ENCODE data around the gene COL5A1. TPM values are rescaled to one million over a fixed set of nuclear protein-coding genes. Genes with fewer than 3 reads are reported as not detected.

The COL5A1 gene
- total RNA-seq, 1 donor = 801 TPM

DNA sequence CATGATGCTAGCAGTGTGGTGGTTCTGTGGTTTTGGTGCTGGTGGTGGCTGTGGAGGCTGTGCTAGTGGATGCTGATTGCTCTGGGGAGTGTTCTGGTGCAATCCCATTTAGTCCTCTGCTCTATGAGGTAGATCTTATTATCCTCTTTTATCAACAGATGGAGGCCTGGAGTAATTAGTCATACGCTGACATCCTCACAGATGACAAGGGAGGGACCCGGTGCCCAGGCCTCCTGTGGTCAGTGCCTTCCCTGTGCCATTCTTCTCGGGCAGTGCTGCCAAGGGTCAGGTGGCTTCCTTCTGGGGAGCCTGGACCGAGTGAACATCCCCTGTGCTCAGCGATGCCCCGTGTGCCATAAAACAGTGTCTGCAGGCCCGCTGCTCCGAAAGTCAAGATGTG lies 74.5 kb downstream of the COL5A1 start:
- Histone ChIP-seq H4K20me1 (ENCODE audit: insufficient read depth, low read length) (peaks cover 87% of the 10 kb centered on the region), H3K27ac (ENCODE audit: low read depth, low read length) (no peak overlapping the region), H2AFZ (ENCODE audit: low read length) (no peak overlapping the region), H3K4me1 (ENCODE audit: insufficient read depth, low read length) (peaks cover 3% of the 10 kb centered on the region), H3K36me3 (ENCODE audit: insufficient read depth, low read length) (peaks cover 81% of the 10 kb centered on the region), H3K4me2 (ENCODE audit: insufficient read depth, low read length) (no peak overlapping the region), H3K4me3 (ENCODE audit: insufficient read depth, low read length) (no peak overlapping the region), H3K79me2 (ENCODE audit: insufficient read depth, low read length) (peaks cover 98% of the 10 kb centered on the region), H3K27me3 (ENCODE audit: insufficient read depth, low read length) (no peaks in the 10 kb centered on the region), H3K9me3 (ENCODE audit: low read depth, low read length) (no peaks in the 10 kb centered on the region)
- no peak for TF ChIP-seq CTCF (IDR thresholded peaks at IDR 0.05; ENCODE audit: extremely low read depth, low read depth, low read length)
- no peak for DNase-seq (ENCODE audit: insufficient read length, low spot score, missing footprints)

GRCh38 chr9:134717056-134717455 lies 75.5 kb downstream of the COL5A1 start:
- no peaks in the 10 kb centered on the region for H3K27me3 ChIP-seq (ENCODE audit: insufficient read depth, low read length)
- peaks cover 84% of the 10 kb centered on the region for H3K36me3 ChIP-seq (ENCODE audit: insufficient read depth, low read length)
- no peak overlapping the region for H3K27ac ChIP-seq (ENCODE audit: low read depth, low read length)
- H3K4me2 ChIP-seq (ENCODE audit: insufficient read depth, low read length) = no peak overlapping the region
- peaks cover 3% of the 10 kb centered on the region for H3K4me1 ChIP-seq (ENCODE audit: insufficient read depth, low read length)
- H4K20me1 ChIP-seq (ENCODE audit: insufficient read depth, low read length) = peaks cover 90% of the 10 kb centered on the region
- no peaks in the 10 kb centered on the region for H3K9me3 ChIP-seq (ENCODE audit: low read depth, low read length)
- H3K4me3 ChIP-seq (ENCODE audit: insufficient read depth, low read length) = no peak overlapping the region
- no peak for TF ChIP-seq CTCF (IDR thresholded peaks at IDR 0.05; ENCODE audit: extremely low read depth, low read depth, low read length)
- H3K79me2 ChIP-seq (ENCODE audit: insufficient read depth, low read length) = peaks cover 98% of the 10 kb centered on the region
- no peak overlapping the region for H2AFZ ChIP-seq (ENCODE audit: low read length)
- no peak for DNase-seq (ENCODE audit: insufficient read length, low spot score, missing footprints)

DNA sequence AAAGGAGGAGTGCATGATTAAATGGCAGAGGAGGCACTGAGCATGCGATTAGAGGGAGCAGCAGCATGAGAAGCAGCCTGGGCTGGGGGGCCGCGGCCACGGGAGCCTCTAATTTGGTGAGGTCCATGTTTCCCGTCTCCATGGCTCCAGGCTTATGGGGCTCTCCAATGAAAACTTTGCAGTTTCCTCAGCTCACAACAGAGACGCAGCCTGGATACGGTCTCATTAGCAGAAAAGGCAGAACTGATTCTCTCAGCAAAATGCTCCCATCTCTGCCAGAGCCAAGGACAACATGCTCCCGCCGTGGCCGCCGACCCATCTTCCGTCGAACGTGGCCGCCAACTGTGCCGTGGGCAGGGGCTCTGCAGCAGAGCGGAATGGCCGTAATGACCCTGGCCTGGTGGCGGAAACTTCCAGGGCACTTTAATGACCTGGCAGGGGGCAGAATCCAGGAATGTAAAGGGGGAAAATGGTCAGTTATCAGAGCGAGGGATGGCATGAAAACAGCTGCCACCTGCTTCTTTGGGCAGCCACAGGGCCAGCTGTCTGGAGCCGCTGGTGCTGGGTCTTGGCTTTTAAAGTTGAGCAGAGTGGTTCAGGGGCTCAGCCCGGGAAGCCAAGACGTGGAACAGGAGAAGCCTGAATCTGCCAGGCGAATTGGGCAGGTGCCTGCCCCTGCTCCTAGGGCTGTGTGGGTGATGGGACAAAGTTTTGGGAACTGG lies 76.5 kb downstream of the COL5A1 start:
- DNase-seq (ENCODE audit: insufficient read length, low spot score, missing footprints) = no peak
- H3K4me1 ChIP-seq (ENCODE audit: insufficient read depth, low read length) = peaks cover 3% of the 10 kb centered on the region
- H3K36me3 ChIP-seq (ENCODE audit: insufficient read depth, low read length) = peaks cover 87% of the 10 kb centered on the region
- H3K9me3 ChIP-seq (ENCODE audit: low read depth, low read length) = no peaks in the 10 kb centered on the region
- H3K27me3 ChIP-seq (ENCODE audit: insufficient read depth, low read length) = no peaks in the 10 kb centered on the region
- no peak for TF ChIP-seq CTCF (IDR thresholded peaks at IDR 0.05; ENCODE audit: extremely low read depth, low read depth, low read length)
- H3K4me2 ChIP-seq (ENCODE audit: insufficient read depth, low read length) = no peak overlapping the region
- H3K27ac ChIP-seq (ENCODE audit: low read depth, low read length) = no peak overlapping the region
- H3K79me2 ChIP-seq (ENCODE audit: insufficient read depth, low read length) = peaks cover 99% of the 10 kb centered on the region
- H2AFZ ChIP-seq (ENCODE audit: low read length) = no peak overlapping the region
- no peak overlapping the region for H3K4me3 ChIP-seq (ENCODE audit: insufficient read depth, low read length)
- peaks cover 95% of the 10 kb centered on the region for H4K20me1 ChIP-seq (ENCODE audit: insufficient read depth, low read length)

GRCh38 chr9:134719331-134719730 lies 77.7 kb downstream of the COL5A1 start:
- peaks cover 88% of the 10 kb centered on the region for H3K36me3 ChIP-seq (ENCODE audit: insufficient read depth, low read length)
- H3K4me1 ChIP-seq (ENCODE audit: insufficient read depth, low read length) = peaks cover 8% of the 10 kb centered on the region
- H3K27me3 ChIP-seq (ENCODE audit: insufficient read depth, low read length) = no peaks in the 10 kb centered on the region
- DNase-seq (ENCODE audit: insufficient read length, low spot score, missing footprints) = no peak
- H3K4me2 ChIP-seq (ENCODE audit: insufficient read depth, low read length) = no peak overlapping the region
- H3K9me3 ChIP-seq (ENCODE audit: low read depth, low read length) = no peaks in the 10 kb centered on the region
- TF ChIP-seq CTCF (IDR thresholded peaks at IDR 0.05; ENCODE audit: extremely low read depth, low read depth, low read length) = no peak
- H3K79me2 ChIP-seq (ENCODE audit: insufficient read depth, low read length) = peaks cover 99% of the 10 kb centered on the region
- peaks cover 95% of the 10 kb centered on the region for H4K20me1 ChIP-seq (ENCODE audit: insufficient read depth, low read length)
- no peak overlapping the region for H3K27ac ChIP-seq (ENCODE audit: low read depth, low read length)
- no peak overlapping the region for H2AFZ ChIP-seq (ENCODE audit: low read length)
- no peak overlapping the region for H3K4me3 ChIP-seq (ENCODE audit: insufficient read depth, low read length)

All from osteoblast (primary cell).